Occipital lobe (tissue), 2 donors: ENCODE measurements around the gene TRMT1. TPM values are rescaled to one million over a fixed set of nuclear protein-coding genes. Genes with fewer than 3 reads are reported as not detected.

ENCODE experiments used
- DNase-seq: peaks from one replicate; lab custom pipeline; 2025; lab: John Stamatoyannopoulos, UW
- total RNA-seq: library from RNA; depleted of rRNA; stranded (reverse); fragments of >200 nt; gene quantifications from one replicate; pipeline ENCODE4 v1.2.3, GENCODE V29; 2014

The TRMT1 gene
- total RNA-seq, 1 donor from 2014 or later = 27.1 TPM

DNA sequence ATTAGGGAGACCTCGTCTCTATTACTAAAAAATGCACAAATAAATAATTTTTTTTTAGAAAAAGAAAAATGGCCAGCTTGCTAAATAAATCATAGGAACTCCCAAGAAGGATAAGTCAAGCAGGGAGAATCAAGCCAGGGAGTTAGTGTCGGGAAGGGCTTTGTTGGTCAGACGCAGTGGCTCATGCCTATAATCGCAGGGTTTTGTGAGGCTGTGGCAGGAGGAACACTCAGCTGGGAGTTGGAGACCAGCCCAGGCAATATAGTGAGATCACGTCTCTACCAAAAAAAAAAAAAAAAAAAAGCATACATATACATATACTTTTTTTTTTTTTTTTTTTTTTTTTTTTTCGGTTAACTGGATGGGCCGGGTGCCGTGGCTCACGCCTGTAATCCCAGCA lies 10.5 kb upstream of the TRMT1 start:
- no peak for DNase-seq

DNA sequence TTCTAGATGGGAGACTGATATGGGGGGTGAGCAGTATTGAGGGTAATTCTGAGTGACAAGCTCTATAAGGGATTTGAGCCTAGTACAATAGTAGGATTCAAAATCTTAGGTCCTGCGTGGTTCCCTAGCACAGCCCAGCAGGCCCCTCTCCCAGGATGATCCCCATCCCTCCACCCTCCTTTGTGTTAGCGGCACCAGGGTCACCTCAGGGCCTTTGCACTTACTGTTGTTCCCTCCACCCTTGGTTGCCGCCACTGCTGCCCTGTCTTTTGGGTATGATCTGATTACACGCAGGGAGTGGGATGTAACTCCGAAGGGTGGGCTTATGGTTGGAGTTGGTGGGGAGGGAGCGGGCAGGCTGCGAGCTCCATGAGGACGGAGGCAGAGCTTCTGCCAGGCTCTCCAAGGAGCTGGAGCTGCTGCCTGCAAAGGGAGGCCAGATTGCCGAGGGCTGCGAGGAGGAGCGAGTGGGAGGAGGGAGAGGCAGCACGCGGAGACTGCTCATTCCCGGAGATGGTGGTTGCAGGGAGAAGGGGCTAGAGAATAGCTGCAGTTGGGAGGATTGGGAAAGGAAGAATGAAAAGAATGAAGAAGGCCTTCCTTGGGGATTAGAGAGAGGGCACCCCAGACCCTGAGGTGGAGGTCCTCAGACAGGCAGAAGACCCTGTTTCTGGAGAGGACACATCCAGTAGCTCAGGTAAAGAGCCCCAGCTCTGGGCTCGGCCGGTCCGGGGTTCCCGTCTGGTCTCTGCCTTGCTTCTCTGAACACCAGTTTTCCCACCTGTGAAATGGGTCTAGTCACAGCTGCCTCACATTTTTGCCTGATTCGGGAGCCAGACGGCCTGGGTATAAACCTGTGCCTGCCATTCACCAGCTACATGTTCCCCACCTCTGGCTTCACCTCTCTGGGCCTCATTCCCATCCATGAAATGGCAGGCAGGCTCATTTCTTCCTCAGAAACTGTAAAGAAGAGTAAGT lies 6.7 kb upstream of the TRMT1 start:
- peak; percentile 35 for DNase-seq

DNA sequence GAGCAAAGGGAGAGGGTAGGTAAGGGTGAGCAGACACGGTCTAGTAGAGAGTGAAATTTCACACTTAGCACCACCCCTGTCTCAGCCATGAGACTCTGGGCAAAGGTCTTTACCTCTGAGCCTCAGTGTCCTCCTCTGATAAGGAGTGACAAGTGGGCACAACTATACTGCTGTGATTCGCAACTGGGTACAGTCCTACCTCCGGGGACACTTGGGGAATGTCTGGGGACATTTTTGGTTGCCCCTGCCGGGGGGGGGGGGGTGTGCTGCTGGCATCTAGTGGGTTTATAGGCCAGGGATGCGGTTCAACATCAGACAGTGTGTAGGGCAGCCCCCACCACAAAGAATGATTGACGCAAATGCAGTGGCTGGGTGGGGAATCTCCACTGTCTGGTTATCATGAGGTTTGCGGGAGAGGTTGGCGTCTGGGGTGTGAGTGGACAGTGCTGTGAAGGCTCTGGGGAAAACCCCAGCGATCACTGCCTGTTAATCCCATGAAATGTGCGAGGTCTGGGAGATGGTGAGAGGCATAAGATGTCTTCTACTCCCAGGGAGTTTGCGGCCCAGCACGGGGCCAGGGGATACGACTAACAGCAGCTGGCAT lies 5.8 kb upstream of the TRMT1 start:
- no peak for DNase-seq

DNA sequence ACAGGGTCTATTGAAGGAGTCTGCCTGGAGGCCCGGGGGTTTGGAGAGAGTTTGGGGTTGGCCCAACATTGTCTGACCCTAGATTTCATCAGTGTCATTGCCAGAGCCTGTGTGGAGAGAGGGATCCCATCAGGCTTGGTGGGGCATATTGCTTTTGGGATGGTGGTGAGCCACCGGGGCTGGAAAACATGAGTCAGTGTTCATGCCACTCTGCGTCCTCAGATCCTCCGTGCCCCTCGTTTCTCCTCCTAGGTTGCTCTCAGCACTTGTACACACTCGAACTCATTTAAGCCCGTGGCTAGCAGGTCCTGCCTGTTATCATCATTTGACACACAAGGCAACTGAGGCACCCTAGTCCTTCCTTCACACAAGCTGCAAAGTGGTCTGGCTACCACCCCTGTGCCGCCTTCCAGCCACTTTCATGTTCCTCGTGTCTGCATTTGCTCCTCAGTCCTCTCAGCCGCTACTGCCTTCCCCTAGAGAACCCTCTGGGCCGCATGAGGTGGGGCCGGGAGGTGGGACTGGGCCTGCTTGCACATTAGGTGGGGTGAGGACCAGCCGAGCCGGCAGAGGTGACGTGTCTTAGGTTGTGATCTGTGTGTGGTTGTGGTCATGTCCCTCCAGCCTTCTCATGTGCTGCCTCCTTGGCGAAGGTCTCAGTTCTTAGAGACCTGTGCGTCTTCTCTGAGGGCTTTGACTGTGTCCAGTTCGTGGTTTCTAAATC lies 5.2 kb upstream of the TRMT1 start:
- DNase-seq = no peak

DNA sequence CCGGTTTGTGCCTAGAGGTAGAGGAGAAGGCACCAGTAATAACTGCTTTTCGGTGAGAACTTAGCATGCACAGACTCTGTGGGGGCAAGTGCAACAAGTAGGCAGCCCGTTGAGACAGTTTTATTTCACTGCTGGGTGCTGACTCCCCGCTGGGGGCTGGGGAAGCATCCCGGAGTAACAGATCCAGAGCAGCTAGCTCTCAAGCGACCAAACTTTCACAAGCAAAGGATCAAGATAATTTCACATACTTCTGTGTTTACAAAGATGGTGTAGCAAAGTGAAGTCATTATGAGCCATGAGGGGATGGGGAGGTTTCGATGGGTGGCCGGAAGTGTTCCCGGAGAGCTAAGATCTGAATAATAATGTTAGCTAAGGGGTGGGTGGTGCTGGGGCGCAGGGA lies 4.3 kb upstream of the TRMT1 start:
- no peak for DNase-seq

DNA sequence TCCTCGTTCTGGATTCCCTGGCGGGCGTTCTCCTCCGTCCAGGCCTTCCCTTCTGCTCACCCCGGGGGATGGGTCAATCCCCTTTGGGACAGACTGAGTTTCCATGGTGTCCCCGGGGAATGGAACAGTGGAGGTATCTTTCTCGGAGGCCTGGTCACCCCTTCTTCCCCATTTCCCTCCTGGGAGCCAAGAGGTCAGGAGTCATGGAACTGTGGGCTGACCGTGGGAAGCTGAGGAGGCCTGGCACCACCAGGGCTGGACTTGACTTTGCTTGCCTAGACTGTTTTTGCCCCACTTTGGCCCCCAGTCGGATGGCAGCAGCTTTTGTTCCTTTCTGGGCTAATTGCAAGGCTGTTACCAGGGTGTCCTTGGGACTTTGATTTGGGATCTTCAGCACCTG lies 3.5 kb upstream of the TRMT1 start:
- no peak for DNase-seq

DNA sequence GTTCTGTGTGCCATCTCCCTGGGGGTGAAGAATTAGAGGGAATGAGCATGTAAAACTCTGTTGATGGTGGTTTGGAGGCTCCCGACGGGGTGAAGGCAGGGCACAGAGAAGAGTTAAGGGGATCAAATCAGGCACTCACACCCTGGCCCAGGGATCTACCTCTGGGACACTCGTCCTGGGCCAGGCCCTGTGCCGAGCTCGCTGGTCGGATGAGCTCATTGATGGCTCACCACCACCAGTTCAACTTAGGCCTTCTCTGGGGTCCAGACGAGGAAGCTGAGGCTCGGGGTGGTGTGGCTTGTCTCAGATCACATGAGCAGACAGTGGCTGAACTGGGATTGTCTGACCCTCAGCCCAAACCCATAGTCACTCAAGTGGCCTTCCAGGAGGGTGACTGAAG lies 3.1 kb upstream of the TRMT1 start:
- DNase-seq = no peak

DNA sequence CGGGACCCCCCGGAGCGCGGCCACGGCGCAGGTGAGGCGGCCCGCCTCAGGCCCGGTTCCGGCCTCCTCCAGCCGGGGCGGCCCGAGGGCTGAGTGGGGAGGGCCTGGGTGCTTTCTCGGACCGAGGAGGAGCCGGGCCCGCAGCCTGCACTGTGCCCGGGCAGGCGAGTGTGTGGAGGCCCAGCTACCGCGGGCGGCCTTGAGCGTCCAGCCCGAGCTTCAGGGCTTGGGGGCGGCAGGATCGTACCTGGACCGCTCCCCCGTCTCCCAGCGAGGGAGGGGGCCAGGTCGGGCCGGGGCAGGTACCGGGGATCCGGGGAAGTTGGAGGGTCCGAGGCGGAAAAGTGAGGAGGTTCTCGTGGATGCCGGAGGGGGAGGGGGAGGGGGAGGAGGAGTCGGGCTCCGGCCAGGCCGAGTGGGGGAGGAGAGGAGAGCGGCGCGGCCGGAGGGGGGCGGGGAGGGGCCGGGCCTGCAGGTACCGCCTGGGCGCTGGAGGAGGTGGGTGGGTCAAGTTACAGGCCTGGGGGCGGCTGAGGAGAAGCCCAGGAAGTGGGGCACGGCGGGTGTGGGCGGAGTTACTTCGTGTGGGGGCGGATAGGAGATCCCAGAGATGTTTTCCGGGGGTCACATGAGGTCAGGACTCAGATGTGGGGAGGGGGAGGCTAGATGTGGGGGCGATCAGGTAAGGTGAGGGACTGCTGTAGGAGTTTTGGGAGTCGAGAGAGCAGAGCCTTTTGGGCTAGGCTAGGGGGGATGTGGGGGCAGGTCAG lies 2.1 kb upstream of the TRMT1 start:
- no peak for DNase-seq

DNA sequence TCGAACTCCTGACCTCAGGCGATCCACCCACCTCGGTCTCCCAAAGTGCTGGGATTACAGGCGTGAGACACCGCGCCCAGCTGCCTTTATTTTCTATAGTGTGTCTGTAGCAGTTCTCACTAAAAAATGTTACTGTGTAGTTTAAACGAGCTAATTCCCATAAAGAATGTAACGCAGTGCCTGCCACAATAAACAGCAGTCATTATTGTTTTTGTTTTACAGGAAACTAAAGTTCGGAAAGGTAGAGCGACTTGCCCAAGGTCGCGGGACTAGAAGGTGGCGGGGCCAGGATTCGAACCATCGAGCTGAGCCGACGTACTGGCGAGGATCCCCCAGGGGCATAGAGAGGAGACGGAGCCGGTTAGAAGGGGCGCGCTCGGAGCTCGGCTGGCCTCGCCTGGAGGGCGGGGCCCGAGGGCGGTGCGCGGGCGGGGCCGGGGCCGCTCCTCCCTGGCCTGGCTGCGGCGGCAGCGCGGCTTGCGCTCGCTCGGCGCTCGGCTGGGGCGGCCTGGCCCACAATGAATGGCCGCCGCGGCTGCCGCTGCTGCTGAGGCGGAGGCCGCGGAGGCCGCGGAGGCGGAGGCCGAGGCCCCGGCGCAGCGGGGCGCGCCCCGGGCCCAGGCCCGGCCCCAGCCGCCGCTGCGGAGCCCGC lies 1.4 kb upstream of the TRMT1 start, which contains the start of gene NACC1:
Gene NACC1, plus strand, starts transcription at position 493 of the 652 bp plus-strand sequence. CDS start 16,944 bp downstream, outside the sequence.
- peak; percentile 86 for DNase-seq

DNA sequence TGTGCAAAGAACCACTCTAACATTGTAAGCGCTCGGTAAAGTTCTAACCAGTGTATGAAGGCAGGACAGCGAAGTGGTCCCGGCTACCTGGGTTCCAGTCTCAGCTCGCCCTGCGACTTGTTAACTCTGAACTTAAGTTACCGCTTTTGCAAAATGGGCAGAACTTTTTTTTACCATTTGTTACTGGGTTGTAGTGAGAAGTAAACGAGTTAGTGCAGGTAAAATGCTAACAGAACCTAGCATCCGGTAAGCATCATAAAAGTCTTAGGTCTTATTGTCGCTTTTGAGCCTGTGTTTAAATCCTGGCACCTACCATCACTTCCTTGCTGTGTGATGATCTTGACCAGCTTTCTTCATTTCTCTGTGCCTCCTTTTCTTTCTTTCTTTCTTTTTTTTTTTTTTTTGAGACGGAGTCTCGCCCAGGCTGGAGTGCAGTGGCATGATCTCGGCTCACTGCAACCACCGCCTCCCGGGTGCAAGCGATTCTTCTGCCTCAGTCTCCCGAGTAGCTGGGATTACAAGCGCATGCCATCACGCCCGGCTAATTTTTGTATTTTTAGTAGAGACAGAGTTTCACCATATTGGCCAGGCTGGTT lies 734 bp upstream of the TRMT1 start:
- DNase-seq = no peak

DNA sequence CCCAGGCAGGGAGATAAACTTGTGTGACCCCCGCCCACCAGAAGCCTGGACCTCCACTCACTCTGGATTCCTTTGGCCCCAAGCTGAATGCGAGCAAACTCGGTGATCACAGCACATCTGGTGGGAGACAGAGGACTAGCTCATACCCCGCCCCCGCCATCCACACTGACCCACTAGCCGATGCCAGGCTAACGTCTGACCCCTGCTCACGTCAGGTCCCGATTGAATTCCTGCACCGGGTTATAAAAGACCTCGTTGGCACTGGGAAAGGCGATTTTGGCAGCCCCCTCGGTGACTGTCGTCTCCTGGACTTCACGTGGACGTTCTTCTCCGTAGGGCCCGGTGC lies 631 bp downstream of the TRMT1 start:
- no peak for DNase-seq

DNA sequence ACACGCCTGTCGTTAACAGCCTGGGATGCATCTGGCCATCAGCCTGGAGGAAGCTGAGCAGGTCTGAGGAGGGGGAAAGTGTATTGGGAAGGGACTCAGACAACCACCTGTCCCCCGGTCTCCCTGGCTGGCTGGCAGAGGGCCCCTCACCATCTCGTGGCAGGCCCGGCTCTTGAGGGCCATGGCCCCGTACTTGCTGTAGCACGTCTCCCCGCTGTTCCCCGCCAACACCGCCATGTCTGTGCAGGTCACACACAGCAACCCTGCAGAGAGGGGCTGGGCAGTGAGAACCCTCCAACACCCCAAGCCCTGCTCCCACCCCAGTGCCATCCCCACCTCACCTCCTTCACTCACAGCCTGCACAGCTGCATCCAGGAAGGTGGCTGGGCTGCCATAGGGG lies 4.0 kb downstream of the TRMT1 start:
- no peak for DNase-seq

DNA sequence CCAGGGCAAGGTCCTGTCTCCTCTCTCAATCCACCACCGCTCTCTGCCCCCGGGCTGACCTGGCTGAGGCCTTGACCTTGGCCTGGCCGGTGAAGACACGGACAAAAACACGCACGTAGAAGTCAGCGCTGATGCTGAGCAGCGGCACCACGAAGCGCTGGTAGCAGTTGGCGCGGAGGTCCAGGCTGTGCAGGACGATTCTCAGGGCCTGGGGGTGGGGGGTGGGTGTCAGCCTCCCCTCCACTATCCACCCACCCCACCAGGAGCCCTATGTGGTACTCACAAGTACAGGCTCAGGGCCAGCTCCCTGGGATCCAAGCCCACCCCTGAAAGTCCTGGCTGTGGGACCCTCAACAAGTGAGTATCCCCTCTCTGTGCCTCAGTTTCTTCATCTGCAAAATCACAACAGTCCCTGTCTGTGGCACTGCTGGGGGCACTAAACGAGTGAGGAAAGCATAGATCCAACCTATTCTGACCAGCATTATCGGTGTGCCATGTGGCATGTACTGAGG lies 6.4 kb downstream of the TRMT1 start:
- no peak for DNase-seq

DNA sequence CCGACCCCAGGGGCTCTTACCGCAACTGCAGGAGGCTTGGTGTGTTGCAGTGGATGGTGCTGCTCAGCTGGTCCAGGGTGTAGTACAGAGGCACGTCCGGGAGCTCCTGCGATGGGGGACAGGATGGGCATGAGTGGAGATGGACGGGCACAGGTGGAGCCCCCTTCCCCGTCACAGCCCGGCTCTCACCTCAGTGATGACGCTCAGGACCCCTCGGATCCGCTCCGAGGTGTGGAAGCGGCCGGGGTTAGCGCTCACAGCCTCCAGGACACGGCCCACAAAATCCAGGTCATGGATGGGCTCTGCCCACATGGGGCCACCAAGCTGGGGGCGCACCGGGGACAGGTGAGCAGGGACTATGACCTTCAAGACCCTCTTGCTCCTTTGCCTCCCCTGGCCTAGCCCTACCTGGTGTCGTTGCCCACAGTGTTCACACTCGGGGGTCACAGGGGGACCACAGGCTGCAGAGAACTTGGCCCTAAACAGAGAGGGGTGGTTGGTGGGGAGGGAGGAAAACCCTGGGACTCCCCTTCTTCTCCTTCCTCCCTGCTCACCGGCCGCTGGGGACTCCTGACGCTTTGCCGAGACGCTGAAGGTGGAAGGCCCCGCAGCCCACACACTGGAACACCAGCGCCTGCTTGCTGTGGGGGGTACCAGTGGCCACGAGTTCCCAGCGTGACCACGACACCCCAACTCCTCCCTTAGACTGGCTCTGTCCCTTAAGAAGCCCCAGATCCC lies 7.0 kb downstream of the TRMT1 start:
- DNase-seq = no peak

DNA sequence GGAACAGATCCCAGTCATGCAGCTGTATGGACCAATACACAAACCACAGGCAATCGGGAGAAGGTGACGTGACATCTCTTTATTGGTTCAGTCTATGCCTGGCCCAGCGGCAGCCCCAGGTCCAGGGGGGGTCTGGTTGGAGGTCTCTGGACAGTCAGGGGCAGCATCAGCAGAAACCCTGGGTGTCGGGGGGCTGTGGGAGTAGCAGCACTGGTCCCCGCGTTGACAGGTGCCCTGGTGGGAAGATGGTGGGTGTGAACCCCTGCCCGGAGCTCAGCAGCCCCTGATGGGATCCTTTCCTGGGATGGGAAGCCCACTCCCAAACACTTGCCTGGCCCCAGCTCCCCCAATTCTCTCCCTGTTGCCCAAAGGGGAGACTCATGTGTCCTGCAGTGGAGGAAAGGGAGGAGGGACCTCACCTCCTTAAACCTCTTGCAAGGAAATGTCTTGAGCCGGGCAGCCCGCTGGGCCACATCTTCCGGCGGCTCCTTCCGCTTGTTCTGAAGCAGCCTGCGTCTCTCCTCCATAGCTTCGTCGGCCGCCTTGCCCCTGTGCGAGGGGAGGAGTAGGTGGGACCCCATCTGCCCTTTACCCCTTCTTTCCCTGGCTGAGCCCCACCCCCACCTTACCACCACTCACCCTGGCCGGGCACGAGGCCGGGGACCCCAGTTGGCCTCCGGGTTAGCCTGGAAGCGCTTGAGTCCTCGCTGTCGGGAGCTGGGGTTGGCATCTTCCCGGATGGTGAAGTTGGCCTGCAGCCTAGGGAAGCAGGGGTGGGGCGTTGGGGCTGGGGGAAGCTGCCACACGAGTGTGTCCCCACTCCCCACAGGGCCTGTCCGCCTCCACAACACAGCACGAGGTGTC lies 11.5 kb downstream of the TRMT1 start:
- no peak for DNase-seq

DNA sequence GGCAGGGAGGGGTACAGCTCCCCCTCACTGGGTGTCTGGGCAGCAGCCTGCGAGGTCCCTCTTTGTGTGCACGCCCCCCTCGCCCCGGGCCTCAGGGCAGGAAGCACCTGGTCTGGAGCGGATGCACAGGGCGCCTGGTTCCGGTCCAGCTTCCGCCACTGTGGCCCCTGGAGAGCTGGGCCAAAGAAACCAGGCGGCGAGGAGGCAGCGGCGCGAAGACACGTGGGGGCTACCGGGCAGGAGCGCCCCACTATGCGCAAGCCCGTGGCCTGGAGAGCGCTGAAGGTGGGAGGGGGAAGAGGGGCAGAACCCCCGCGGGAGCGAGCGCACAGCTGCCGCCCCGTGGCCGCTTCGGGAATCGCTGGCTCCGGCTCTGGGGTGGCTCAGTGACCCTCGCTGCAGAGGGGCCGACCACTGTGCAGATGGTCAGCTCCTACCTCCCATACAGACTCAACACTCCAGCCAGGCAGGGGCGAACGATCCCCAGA lies 12.1 kb downstream of the TRMT1 start:
- DNase-seq = no peak

DNA sequence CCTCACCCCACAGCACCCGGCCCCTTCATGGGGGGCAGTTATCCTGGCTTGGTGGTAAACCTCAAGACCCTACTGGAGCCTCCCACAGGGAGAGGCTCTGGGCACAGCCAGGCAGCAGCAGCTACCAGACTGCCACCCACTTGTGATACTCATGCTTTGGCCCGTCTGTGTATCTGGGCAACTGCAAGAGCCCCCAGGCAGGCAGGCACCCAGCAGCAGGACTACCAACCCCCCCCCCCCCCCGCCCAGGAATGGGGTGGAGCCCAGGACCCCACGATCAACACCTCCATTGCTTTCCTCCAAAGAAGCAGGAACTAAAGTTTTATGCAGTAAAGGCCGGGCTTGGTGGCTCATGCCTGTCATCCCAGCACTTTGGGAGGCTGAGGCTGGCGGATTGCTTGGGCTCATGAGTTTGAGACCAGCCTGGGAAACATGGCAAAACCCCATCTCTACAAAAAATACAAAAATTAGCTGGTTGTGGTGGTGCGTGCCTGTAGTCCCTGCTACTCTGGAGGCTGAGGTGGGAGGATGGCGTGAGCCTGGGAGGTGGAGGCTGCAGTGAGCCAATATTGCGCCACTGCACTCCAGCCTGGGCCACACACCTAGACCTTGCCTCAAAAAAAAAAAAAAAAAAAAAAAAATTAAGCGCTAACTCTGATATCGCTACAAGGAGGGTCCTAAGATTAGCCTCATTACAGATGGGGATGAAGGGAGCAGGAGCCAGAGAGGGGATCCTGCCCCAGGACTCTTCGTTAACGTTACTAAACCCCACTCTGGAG lies 12.8 kb downstream of the TRMT1 start:
- DNase-seq = no peak
